HG03095 (cell line): ENCODE results near the gene PDLIM5.
"Not testable (repeated sequence)": the region's sequence is repeated elsewhere in the genome, so short reads cannot be mapped to it uniquely, and the experiment has no call there.

Experiments used
- ATAC-seq: cut with Tn5 transposase; IDR thresholded peaks from one replicate; pipeline ENCODE4 v1.9.1; 2021; ENCODE audit warnings: moderate library complexity; ENCODE audit not compliant: unreplicated experiment

PDLIM5 gene

DNA sequence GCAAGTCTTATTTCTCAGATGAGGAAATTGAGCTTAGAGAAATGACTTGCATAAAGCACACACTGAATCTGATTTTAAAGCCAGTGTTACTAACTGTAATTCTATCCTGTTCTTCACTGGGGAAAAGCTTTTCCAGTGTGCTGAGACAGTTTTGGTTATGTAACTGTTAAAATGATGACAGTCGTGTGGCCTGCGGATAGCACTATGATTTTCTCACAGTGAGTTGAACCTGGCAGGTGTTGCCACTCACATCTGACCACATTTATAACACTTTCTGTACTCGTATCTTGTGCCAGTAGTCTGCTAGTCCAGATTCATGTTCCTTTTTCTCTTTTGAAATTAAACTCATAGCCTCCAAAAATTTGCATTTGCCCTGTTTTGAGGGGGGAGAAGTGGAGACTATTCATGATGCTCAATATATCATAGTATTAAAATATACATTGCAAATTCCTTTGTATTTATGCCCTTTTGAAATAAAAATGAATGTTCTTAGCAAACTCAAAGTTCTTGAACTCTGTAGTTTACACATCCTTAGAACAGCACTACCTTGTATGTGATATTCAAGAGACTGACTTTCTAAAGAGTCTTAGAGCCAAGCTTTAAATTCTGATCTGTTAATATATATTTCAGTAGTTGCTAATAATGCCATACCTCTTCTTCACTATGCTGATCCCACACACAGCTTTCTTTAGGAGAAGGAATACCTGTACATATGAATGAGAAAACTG, 132.3 kb downstream of the PDLIM5 start:
- ATAC-seq: no peak

DNA sequence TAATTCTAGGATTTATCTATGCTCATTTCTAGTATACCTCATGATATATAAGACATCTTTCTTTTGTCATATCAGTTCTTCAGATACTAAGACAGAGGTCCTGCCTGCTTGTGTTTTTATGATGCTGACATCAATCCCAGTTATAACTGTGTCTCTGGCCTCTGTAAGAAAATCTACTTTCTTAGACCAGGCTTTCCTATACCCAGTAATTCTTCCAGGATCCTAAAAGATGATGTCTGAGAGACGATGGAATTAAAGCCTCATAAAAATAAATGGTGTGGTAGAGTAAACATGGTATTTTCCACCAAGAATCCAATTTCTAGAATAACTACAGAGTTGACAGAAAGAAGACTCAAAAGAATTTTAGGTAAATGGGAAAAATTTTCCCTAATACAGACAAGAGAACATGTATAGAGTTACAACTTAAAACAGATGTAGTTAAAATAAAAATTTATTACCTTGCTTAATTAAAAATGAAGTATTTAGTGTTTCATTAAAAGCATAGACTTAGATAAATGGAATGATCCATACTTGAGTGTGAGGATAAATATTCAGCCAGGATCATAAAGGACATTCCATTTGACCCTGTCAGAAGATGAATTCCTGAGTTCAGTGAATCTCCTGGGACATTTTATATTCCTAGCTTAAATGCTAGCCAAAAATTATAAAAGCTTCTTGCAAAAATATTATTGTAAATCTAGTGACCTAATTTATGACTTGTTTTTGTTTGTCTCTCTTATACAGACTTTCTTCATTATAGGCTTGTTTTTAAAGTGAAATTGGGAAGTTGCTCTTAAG, 137.4 kb downstream of the PDLIM5 start:
- no peak for ATAC-seq

DNA sequence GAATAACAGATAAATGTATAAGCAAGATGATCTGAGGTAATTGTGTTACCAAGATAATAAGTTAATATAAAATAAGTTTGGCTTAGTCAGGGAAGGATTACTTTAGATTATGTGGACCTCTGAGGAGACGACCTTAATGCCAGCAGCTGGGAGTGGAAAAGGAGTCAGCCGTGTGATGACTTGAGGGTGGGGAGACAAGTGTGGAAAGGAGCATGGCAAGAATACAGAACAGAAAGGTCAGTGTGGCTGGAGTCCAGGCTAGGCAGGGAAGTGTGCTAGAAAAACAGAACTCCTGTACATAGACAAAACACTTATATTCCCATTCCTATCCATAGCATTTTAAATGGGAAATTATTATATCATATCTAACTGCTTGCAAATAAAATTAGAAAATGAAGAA, 138.8 kb downstream of the PDLIM5 start:
- no peak for ATAC-seq

DNA sequence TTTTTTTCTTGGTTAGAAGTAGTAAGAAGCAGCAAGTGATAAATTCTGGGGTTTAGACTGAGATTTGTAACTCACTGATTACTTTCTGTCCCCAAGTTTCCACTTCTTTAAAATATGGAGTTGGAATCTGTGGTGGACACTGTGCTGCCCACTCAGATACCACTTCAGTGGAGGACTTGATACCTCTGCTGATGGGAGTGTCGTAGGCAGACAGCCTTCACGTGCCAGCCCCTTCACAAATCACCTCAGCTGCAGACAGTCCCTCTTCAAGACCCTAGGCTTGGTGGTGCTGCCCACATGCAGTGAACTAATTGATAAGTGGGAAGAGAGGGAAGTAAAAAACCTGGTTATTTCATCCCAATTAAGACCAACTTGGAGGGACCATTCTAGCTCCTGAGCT, 139.5 kb downstream of the PDLIM5 start:
- ATAC-seq: no peak

DNA sequence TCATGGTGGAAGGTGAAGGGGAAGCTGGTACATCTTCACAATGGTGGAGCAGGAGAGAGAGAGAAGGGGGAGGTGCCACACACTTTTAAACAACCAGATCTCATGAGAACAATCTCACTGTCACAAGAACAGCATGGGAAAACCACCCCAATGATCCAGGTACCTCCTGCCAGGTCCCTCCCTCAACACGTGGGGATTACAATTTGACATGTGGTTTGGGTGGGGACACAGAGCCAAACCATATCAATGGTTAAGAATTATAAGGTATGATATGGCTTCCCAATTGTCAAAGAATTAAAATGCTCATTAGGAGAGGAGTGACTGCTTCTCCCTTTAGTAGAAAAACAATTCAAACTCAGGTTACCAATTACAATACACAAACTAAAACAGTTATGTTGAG, 143.3 kb downstream of the PDLIM5 start:
- no peak for ATAC-seq

DNA sequence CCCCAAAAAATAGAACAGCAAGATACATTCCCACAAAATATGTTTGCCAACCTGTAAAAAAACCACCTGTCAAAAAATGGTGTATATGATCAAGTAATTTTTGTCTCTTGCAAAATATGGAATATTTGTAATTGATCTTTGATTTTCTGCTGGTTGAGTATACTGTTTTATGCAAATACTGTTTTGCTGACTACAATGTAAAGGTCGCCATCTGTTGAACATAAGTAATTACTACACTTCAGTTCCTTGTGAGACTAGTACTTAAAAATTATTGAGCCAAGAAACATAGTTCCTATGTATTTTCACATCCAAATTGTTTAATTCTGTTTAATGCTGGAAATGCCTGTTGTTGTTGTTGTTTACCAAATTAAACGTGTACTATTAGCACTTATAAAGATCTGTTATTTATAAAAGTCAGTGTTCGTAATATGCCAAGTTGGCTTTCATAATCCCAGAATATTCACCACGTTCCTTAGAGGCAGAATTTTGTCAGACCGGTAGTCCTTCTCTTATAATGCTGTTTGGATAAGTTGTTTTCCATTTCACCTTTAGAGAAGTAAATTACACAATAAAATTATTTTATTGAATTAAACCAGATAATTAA, 144.2 kb downstream of the PDLIM5 start:
- ATAC-seq: peak; percentile 73

DNA sequence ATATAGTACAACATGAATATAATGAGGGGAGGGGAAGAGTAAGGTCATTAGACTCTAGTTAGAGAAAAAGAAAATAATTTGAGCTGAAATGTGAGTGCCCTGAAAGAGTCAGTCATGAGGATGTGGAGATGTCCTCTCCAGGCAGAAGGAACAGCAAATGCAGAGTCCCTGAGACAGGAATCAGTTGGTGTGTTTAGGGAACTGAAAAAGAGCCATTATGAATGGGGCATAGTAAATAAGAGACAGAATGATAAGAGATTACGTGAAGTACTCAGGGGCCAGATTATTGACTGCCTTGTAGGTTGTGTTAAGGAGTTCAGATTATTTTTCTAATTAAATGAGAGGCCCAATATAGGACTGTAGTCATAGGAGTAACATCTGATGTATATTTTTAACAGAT, 147.0 kb downstream of the PDLIM5 start:
- ATAC-seq: no peak

DNA sequence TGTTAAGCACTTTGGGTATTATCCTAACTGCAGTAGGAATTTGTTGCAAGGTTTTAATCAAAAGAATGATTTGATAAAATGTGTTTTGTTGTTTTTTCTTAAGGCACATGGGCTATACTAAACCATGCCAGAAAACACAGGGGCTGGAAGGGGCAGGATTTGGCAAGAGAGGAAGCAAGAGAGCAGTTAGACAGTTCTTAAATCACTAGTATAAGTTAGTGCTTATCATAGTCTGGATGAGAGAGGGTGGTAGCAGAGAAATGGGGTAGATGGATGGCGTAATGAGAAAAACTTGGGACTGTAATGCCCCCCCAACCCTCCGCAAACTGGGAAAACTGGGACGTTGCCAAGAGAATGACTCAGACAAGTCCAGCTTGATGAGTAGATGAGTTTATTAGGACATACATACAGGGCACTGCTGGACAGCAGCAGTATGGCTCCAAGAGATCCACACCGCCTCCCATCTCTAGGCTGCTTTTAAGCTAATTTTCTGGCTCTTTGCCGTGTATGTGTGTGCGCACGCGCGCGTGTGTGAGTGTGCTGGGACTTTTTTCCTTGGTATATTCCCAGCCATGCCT, 151.5 kb downstream of the PDLIM5 start:
- no peak for ATAC-seq

DNA sequence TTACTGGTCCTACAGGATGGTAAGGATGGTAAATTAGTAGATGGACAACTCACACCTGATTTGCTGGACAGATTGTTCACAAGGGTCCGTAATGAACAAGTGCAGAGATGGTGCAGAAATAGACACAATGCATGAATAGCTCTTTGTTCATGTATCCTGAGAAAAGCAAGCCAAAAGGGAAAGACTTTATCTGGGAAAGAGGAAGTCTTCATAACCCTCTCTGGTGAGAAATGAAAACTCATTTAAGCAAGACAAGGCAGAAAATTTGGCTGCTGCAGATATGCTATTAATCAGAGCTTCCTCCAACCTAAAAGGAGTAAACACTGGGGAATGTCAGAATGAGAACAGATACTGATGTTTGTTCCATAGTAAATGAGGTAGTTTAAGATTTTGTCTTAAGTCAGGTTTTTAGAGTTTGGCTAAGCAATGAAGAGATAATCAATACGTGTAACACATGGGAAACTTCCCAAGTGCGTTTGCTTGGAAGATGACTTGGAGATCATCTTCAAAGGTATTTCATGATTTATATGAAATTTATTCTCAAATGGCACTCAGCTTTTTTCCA, 153.6 kb downstream of the PDLIM5 start:
- ATAC-seq: no peak

DNA sequence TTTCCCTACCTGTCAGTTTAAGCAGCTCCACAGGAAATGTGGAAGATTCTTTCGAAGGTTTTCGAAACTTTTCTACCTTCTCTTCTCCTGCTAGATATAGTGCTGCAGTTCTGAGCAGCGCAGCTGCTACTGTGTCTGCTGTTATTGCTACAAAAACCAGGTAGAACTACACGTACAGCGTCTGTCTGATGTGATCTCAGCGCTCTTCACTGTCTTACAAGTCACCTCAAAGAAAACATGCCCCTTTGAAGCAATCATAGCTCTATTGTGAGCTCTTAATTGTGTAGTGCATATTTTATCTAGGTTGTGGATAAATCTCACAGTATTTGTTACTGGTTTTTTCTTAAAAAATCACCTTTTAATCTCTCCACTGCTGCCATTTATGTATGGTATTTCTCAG, 158.4 kb downstream of the PDLIM5 start:
- no peak for ATAC-seq

DNA sequence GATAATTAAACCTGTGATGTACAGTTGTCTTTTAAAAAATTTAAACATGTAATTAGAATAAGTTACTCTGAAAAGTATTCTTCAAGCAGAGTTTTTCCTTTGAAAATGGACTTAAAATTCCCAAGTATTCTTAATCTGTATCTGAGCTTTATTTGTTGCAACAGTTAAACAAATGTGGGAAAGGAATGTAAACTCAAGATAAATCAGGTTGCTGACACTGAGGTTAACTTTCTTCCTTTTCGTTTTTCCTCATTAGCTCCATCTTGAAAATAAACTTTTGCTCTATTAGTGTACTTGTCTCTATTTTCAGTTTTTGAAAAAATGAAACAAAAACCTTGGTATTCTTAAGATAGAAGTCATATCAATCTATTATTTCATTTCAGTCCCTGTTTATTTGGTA, 161.5 kb downstream of the PDLIM5 start:
- no peak for ATAC-seq

DNA sequence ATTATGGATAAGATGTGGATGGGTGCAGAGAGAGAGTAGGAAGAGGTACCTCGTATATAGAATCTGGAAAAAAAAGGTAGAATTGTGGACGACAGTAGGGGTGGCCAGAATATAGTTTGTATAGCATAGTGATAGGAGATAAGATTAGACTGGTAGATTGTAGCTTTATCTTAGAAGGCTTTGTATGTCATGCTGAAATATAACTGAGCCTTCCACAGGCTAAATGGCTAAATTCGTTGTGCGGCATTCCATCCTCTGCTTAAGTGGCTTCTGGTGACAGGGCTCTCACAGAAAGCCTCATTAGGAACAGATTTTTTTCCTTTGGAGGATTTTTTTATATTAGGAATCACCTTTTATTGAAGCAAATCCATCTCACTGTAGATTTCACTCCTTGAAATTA, 163.7 kb downstream of the PDLIM5 start:
- no peak for ATAC-seq

DNA sequence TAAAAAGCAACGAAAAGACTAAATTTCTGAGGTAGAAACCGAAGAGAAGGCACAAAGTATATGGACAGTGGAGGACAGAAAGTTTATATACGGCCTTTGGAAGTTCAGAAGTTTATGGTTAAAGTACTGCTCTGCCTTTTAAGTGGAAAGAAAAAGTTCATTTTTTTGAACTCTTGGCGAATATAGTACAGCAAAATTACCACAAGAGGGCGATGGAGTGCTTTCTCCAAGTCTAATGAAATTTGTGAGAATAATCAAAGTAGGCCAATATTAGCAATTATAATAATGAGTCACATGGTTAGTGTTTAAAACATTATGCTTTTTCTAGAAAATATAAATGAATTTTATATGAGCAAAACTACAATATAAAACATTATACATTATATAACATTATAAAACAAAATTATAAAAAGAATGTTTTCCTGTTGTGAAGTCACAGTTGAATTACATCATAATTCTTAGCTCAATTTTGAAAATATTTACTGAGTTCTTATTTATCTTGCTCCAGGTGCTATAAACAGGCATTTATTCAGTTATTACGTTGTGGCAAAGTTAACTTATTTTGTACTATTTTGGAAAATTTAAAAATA, 169.8 kb downstream of the PDLIM5 start:
- no peak for ATAC-seq

DNA sequence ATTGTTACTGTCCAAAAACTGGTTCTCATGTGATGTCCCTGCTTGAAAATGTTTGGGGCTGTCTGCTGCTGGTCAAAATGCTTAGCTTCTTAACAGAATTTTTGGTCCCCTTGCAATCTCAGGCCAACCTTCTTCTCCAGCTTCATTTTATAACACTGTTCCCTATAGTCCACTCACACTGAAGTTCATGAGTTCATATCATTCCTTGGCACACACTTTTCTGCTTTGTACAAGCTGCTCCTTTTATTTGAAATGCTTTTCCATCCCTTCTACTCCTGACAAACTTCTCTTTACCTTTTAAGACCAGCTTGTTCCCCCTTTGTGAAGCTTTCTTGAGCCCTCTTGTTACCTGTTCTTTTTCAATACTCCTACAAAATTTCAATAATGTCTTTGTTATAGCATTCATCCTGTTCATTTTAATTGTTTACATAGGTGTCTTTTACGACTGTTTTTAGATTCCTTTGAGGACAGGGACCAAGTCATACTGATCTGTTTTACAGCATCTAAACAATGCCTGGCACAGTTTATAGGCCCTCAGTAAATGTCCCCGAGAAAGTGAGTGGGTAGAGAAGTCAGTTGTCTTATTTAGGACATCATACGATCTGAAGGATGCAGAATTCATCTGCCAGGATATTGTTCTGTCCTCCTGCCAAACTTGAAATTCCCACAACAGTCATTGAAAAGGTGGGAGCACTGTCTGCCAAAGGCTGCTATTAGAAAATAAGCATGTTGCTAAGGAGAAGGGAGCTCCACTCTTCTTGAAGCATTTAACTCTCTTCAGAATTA, 171.6 kb downstream of the PDLIM5 start:
- no peak for ATAC-seq

DNA sequence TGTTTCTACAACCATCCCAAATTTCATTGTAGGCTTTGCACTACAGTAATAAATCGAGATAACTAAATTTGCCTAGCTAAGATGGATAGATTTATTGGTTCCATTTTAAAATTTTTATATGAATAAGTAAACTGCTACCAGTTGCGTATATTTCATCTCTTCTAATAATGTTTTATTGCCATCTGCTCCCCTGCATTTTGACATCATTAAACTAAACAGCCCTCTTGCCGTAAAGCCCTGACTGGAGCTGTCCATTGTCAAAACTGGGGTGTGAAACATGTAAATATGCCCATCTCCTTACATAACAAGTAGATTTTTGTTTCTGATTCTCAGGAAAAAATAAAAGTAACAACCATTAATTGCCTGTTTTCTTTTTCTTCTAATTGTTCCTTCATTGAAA, 175.2 kb downstream of the PDLIM5 start:
- ATAC-seq: no peak

DNA sequence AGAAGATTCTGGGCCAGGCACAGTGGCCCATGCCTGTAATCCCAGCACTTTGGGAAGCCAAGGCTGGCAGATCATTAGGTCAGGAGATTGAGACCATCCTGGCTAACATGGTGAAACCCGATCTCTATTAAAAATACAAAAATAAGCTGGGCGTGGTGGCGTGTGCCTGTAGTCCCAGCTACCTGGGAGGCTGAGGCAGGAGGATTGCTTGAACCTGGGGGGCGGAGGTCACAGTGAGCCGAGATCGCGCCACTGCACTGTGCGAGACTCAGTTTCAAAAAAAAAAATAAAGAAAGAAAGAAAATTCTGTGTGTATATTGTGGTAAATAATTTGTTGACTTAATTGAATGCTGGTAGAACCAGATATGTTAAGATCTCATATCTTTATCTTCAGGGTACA, 177.3 kb downstream of the PDLIM5 start:
- ATAC-seq: not testable (repeated sequence)

DNA sequence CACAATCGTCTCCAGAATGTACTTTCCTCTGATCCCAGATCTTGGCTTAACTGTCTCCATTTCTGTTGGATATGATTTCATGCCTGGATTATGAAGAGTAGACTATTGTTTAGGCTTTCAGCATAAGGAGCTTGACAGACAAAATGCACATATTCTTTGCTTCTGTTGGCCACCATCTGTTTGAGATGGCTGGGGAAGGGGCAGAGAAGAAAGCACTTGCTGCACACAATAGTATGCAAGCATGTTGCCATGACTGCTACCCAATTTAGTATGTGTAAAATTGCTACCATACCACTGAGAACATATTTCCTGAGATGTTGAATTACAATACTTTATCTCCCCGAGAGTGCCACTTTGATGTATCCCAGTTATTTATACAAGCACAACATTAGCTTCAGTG, 178.1 kb downstream of the PDLIM5 start:
- no peak for ATAC-seq

DNA sequence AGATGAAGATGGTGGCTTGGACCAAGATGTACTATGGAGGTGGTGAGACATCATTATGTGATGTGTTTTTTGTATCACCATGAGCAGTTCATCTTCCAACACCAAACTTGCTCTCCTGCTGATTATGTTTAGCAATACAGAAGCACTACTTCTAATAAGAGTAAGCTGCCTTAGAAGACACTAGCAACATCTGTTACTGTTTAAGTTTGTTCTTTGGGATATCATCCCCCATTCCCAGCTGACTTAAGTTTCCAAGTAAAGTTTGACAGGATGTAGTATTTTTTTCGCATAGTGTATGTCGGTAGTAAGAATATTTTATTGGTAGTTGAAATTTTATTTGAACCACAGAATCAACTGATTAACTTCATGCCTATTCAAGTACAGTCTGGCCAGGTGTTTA, 182.5 kb downstream of the PDLIM5 start:
- ATAC-seq: no peak

DNA sequence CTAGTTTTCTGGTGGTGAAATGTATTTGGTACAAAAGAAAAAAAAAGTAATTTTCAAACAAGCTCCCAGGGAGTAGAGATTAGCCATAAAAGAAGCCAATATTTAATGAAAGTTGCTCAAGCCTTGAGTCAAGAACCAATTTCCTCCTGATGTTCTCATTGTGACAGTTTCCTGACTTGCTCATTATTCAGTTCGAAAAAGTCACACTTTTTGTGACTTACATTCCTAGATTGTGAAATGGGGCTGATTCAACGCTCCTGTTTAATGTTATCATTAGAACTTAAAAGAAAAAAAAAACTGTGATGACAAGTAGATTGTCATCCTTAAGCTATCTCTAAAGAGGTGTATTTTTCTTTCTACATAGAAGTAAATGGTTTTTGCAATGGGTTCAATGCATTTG, 183.4 kb downstream of the PDLIM5 start:
- ATAC-seq: no peak

DNA sequence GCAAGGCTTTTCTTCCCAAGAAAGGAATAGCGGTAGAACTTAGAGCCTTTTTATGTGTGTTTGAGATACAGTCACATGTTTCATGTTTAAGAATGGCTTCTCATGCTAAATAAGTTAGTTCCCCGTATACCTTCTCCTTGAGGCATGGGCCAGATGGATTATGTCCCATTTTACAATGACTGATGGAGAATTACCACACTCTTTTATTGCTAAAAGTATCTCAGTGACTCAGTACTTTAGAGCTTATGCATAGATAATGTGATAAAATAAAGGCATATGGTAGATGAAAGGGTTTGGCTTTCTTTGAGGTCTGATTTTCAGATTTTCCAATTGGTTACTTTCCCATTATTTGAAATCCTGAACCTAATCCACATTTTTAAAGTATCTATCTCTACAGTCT, 184.3 kb downstream of the PDLIM5 start:
- no peak for ATAC-seq
